Transverse colon (tissue), 4 donors: Measurements from ENCODE around the gene PDIA4. TPM values are rescaled to one million over a fixed set of nuclear protein-coding genes. Genes with fewer than 3 reads are reported as not detected.

ENCODE experiments used
- DNase-seq: peaks from one replicate; pipeline ENCODE4 v3.0.0-alpha.2; 2019
- H3K27ac ChIP-seq, 4 donors: fragments of 200-600 bp; sonication (generic); 2 replicates each; pipeline ENCODE4 v1.5.1; 2016 to 2018; ENCODE audit warnings: inconsistent platforms in 4 of 4
- H3K27me3 ChIP-seq: fragments of 200-600 bp; sonication (generic); 2 replicates; pipeline ENCODE4 v1.5.1; 2017; ENCODE audit warnings: inconsistent platforms
- H3K36me3 ChIP-seq, 4 donors: fragments of 200-600 bp; sonication (generic); 2 replicates each; pipeline ENCODE4 v1.5.1; 2017 to 2019; ENCODE audit warnings: inconsistent platforms in 4 of 4
- H3K4me1 ChIP-seq, 4 donors: fragments of 200-600 bp; sonication (generic); 2 replicates each; pipeline ENCODE4 v1.5.1; 2017 to 2020; ENCODE audit warnings: inconsistent platforms in 4 of 4
- H3K4me3 ChIP-seq, 4 donors: fragments of 200-600 bp; sonication (generic); 1 replicate in 1 of 4; 2 replicates in 3 of 4; pipeline versions ENCODE4 v1.5.1 to v1.6.1; 2017 to 2019; ENCODE audit warnings: inconsistent platforms in 4 of 4
- H3K9me3 ChIP-seq, 2 donors: fragments of 200-600 bp; sonication (generic); 2 replicates each; pipeline ENCODE4 v1.5.1; 2017 to 2019; ENCODE audit warnings: inconsistent platforms in 2 of 2
- EP300 ChIP-seq: sonication (generic); formaldehyde crosslinking; IDR thresholded peaks from one replicate; pipeline ENCODE4 v1.6.1; 2017; ENCODE audit warnings: antibody characterized with exemption, low read depth
- POLR2A ChIP-seq: fragments of 450-650 bp; IDR thresholded peaks from one replicate; pipeline ENCODE4 v1.6.1; 2016; ENCODE audit warnings: antibody characterized with exemption, mild to moderate bottlenecking, moderate library complexity
- POLR2AphosphoS5 ChIP-seq, 3 donors: sonication (generic); formaldehyde crosslinking; IDR thresholded peaks; one replicate each; pipeline ENCODE4 v1.6.1; 2016; ENCODE audit warnings: antibody characterized with exemption in 3 of 3
- WGBS, 2 donors: methylation state at CpG; one replicate each; pipeline ENCODE4 v1.1.5; 2018; ENCODE audit warnings: low coverage in 1 of 2; 5-methylcytosine and 5-hydroxymethylcytosine counted together
- in situ Hi-C, 4 donors: fragments of 200-750 bp; cut with MboI; loops; one replicate each; pipeline versions ENCODE4 v1.15.0 to v1.15.1; 2017; ENCODE audit warnings: low sequenced_read_pairs in 3 of 4, low pct_ligation_motif_present in 1 of 4, low pct_unique_long_range_greater_than_20kb in 1 of 4
- intact Hi-C: fragments of 100-400 bp; cut with DNase I; formaldehyde crosslinking; loops from one replicate; pipeline ENCODE4 v1.15.1; 2023; ENCODE audit warnings: low total_unique reads
- total RNA-seq, 4 donors: library from RNA; depleted of rRNA; stranded (reverse); fragments of >200 nt; gene quantifications; one replicate each; pipeline ENCODE4 v1.1.0, GENCODE V29; 2016
- TF ChIP-seq, protein P1 (sequence below), 5 experiments: fragments of 200-600 bp in 3 of 5; fragments of 450-650 bp in 2 of 5; sonication (generic) in 3 of 5; IDR thresholded peaks; 1 replicate in 2 of 5; 2 replicates in 3 of 5; pipeline ENCODE4 v1.5.1; 2016 to 2017; ENCODE audit warnings: antibody characterized with exemption in 5 of 5, inconsistent platforms in 3 of 5, mild to moderate bottlenecking in 2 of 5, moderate library complexity in 1 of 5

PDIA4 gene
- total RNA-seq, 4 donors from 2014 or later: 44.5 to 79.5 (median 74.7) TPM

DNA sequence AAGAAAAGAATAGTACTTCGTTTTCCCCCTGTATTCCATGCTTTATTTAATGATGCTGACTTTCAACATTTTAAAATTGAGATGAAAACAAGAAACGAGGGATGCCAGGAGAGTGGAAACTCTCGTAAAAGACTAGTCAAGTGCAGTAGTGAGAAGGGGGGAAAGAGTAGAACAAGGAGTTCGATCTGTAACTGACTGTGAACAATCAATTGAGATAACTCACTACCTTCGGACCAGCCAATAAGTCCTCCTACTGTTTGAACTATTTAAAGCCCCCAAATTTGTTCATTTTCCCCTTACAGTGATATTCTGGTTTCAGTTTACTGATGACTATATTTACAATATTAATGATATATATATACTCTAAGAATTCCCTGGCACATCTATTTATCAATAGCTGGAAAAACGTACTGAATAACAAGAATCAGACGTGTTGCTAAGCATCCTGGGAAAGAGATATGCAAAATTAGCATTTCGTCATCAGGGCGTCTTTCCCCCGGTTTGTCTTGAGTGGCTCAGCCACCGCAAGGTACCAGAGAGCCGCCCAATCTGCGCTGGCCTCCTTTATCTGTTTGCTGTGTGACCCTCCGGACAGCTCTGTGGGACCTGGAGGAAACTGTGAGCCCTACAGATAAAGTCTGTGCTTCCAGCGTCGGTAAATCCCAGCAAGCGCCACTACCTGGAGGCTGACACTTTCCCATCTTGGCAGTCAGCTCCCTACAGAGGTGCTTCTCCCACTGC lies 41.1 kb downstream of the PDIA4 start:
- DNase-seq: peak; percentile 87
- WGBS, 2 donors: 0% methylated on average over 15 to 17 of the region's 17 CpGs
- peaks cover 5% of the 10 kb centered on the region for H3K27me3 ChIP-seq
- in situ Hi-C loops: no loop called here
- intact Hi-C loops: no loop called here
- peaks cover 6 to 42% (median 26%) of the 10 kb centered on the region in 4 donors for H3K4me1 ChIP-seq
- no peaks in the 10 kb centered on the region for H3K36me3 ChIP-seq
- H3K27ac ChIP-seq: peak overlapping the region; percentile 85 to 87 (median 87)
- H3K9me3 ChIP-seq: no peaks in the 10 kb centered on the region
- TF ChIP-seq, protein P1, sequence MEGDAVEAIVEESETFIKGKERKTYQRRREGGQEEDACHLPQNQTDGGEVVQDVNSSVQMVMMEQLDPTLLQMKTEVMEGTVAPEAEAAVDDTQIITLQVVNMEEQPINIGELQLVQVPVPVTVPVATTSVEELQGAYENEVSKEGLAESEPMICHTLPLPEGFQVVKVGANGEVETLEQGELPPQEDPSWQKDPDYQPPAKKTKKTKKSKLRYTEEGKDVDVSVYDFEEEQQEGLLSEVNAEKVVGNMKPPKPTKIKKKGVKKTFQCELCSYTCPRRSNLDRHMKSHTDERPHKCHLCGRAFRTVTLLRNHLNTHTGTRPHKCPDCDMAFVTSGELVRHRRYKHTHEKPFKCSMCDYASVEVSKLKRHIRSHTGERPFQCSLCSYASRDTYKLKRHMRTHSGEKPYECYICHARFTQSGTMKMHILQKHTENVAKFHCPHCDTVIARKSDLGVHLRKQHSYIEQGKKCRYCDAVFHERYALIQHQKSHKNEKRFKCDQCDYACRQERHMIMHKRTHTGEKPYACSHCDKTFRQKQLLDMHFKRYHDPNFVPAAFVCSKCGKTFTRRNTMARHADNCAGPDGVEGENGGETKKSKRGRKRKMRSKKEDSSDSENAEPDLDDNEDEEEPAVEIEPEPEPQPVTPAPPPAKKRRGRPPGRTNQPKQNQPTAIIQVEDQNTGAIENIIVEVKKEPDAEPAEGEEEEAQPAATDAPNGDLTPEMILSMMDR (IDR thresholded peaks at IDR 0.05): peak in 1 of 5 experiments; percentile 15
- peak in 1 of 3 donors; percentile 12 for TF ChIP-seq POLR2AphosphoS5 (IDR thresholded peaks at IDR 0.05)
- TF ChIP-seq EP300: no peak
- TF ChIP-seq POLR2A: no peak
- peak overlapping the region; percentile 45 to 79 (median 56) for H3K4me3 ChIP-seq

DNA sequence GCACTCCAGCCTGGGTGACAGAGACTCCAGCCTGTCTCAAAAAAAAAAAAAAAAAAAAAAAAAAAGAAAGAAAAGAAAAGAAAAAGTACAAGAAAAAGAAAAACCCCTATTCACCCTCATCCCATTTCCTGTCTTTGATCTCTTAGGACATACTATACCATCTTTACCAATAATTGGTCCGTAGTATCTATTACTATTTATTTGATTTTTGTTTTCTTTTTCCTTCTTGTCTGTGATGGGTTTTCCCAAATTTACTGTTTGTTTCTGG lies 41.6 kb downstream of the PDIA4 start:
- no peaks in the 10 kb centered on the region for H3K36me3 ChIP-seq
- no peaks in the 10 kb centered on the region for H3K9me3 ChIP-seq
- intact Hi-C loops (no loop called here), in situ Hi-C loops (no loop called here)
- TF ChIP-seq, protein P1 (IDR thresholded peaks at IDR 0.05): no peak
- TF ChIP-seq POLR2AphosphoS5 (IDR thresholded peaks at IDR 0.05): no peak
- no peak for TF ChIP-seq POLR2A
- no peak for TF ChIP-seq EP300
- H3K4me3 ChIP-seq: peak overlapping the region in 1 of 4 donors; percentile 79
- peaks cover 10% of the 10 kb centered on the region for H3K27me3 ChIP-seq
- no peak for DNase-seq
- WGBS, 2 donors: 25 to 26% methylated on average over 1 of the region's 1 CpG
- H3K4me1 ChIP-seq: peaks cover 6 to 42% (median 26%) of the 10 kb centered on the region in 4 donors
- H3K27ac ChIP-seq: peak overlapping the region; percentile 85 to 87 (median 87)

DNA sequence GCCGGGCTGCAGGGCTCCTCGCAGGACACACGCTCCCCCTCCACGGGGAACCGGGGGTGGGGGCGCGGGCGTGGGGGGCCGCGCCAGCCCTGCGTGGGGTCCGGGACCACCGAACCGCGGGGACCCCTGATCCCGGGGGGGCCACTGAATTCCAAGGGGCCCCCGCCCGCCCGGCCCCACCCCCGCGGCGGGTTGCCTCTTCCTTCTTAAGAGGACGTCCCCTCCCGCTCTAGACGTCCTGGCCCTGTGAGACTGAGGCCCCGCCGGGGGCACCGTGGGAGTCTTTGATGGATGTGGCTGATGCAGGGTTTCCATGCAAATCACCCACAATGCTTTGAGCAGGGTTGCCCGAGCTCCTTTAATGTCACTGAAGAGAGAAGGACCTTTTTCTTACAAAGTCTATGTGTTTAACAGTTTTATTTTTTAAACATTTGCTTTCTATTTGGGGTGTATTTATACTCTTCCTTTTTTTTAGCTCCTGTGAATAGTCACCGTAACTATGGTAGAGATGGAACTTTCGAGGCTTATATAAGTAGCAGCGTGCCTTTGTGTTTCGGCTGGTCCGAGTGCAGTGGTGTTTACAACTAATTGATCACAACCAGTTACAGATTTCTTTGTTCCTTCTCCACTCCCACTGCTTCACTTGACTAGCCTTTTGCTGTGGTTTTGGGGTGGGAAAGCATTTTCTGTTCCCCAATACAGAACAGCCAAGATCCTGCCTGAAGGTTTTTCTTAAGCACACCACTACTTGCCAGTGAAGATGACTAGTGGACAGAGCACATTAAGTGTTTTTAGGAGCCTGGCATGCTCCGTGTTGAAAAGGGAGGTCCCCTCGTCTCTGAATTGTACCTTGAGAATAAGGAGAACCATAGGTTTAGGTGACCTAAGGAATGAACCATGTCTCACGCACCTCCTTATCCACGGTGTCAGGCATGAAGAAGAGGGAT lies 44.8 kb downstream of the PDIA4 start:
- peak overlapping the region; percentile 12 to 42 (median 28) for H3K27ac ChIP-seq
- TF ChIP-seq POLR2A (no peak), POLR2AphosphoS5 (IDR thresholded peaks at IDR 0.05) (peak in 1 of 3 donors; percentile 23), EP300 (no peak)
- TF ChIP-seq, protein P1 (IDR thresholded peaks at IDR 0.05): no peak
- WGBS, 2 donors: 0 to 1% methylated on average over 7 to 37 of the region's 38 CpGs

DNA sequence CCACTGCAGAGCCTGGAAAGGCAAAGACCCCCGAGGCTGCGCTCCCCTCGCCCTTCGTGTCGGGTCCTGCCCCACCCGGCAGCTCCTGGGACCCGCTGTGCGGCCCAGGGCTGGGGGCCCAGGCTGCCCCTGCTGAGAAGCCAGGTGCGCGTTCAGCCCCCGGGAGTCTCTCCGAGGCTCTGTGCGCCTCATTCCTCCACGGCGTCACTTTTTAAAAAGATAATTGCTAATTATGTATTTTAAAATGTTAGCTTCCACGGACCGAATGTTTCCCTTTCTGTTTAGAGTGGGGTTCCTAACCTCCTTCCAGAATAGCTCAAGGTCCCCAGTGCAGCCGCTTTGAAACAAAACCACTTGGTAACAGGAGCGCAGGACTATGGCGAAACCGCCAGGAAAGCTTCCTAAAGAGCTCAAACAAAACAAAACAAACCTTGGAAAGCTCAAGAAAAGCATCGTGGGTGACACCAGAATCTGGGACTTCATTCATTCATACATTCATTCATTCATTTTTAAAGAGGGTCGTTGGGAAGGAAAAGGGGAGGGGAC lies 45.6 kb downstream of the PDIA4 start:
- Histone ChIP-seq H3K27me3 (peaks cover 17% of the 10 kb centered on the region), H3K9me3 (no peaks in the 10 kb centered on the region), H3K27ac (peak overlapping the region; percentile 12 to 41 (median 25)), H3K4me3 (peak overlapping the region; percentile 24 to 80 (median 51)), H3K4me1 (peaks cover 0 to 33% (median 17%) of the 10 kb centered on the region in 4 donors), H3K36me3 (no peaks in the 10 kb centered on the region)
- WGBS, 2 donors: 0 to 1% methylated on average over 3 to 23 of the region's 23 CpGs
- intact Hi-C loops: no loop called here
- in situ Hi-C loops: no loop called here
- TF ChIP-seq POLR2A: no peak
- no peak for TF ChIP-seq POLR2AphosphoS5 (IDR thresholded peaks at IDR 0.05)
- no peak for TF ChIP-seq EP300
- TF ChIP-seq, protein P1 (IDR thresholded peaks at IDR 0.05): no peak
- no peak for DNase-seq

More for the DNA sequence above, 44.8 kb downstream of the PDIA4 start:
- Histone ChIP-seq H3K4me1 (peaks cover 6 to 40% (median 24%) of the 10 kb centered on the region in 4 donors), H3K27me3 (peaks cover 17% of the 10 kb centered on the region), H3K9me3 (no peaks in the 10 kb centered on the region), H3K4me3 (peak overlapping the region; percentile 24 to 80 (median 51)), H3K36me3 (no peaks in the 10 kb centered on the region)
- peak; percentile 48 for DNase-seq
- intact Hi-C loops: no loop called here
- in situ Hi-C loops: no loop called here
